M059J (cell line): ENCODE measurements around the gene CCNE1. TPM values are rescaled to one million over a fixed set of nuclear protein-coding genes. Genes with fewer than 3 reads are reported as not detected.

Experiments
- total RNA-seq: library from RNA; depleted of rRNA; stranded (reverse); fragments of >200 nt; shearing (Covaris generic); gene quantifications from 2 replicates; pipeline ENCODE4 v1.2.3, GENCODE V29; 2014; rRNA removed

Gene CCNE1
- total RNA-seq, 1 experiment from 2014 or later, result 40.2 TPM

Other genes with a start within 250 kb of the CCNE1 start
- gene POP4, start 205.7 kb upstream of the CCNE1 start, total RNA-seq, result 133 and 146 TPM in 2 replicates
- gene PLEKHF1, start 146.5 kb upstream of the CCNE1 start, total RNA-seq, result 4.2 and 10.7 TPM in 2 replicates
- gene C19orf12, start 96.7 kb upstream of the CCNE1 start, total RNA-seq, result 28.7 and 29.0 TPM in 2 replicates
- 42.7 and 63.0 TPM in 2 replicates for gene URI1, start 130.2 kb downstream of the CCNE1 start, total RNA-seq